T-cell (primary cell): ENCODE data around the gene HGFAC. TPM values are rescaled to one million over a fixed set of nuclear protein-coding genes. Genes with fewer than 3 reads are reported as not detected.

Experiments used
- ATAC-seq, 4 experiments: fragments of 200-7000 bp in 3 of 4; fragments of 150-1000 bp in 1 of 4; cut with Tn5 transposase; replicated peaks in 1 of 4; 1 replicate in 3 of 4; 2 replicates in 1 of 4; pipeline ENCODE4 v1.10.0; 2021; ENCODE audit warnings: moderate library complexity in 3 of 4, mild to moderate bottlenecking in 2 of 4, moderate number of reproducible peaks in 1 of 4
- CTCF ChIA-PET, 2 donors: fragments of 300-600 bp; sonication (Branson Sonifier 250); formaldehyde crosslinking; loops; one replicate each; lab custom pipeline; 2022; ENCODE audit warnings: antibody characterized with exemption in 2 of 2; lab: Charles Lee
- POLR2A ChIA-PET, 2 donors: fragments of 300-600 bp; sonication (Branson Sonifier 250); formaldehyde crosslinking; loops; one replicate each; lab custom pipeline; 2022; ENCODE audit warnings: antibody characterized with exemption in 2 of 2; lab: Charles Lee
- DNase-seq, 35 experiments: peaks; one replicate each; pipeline versions ENCODE4 v3.0.0 to v3.0.0-alpha.2; 2013 to 2023
- H3K27ac ChIP-seq: one replicate; pipeline ENCODE4 v1.5.1; 2013; ENCODE audit warnings: low read length
- H3K27me3 ChIP-seq, 2 experiments: replicated peaks in 1 of 2; 1 replicate in 1 of 2; 2 replicates in 1 of 2; pipeline versions ENCODE4 v1.6.1 to v1.7.0; 2013; ENCODE audit warnings: low read length in 1 of 2, mixed read lengths in 1 of 2; ENCODE audit not compliant: control insufficient read depth in 2 of 2, insufficient read depth in 2 of 2; ENCODE audit errors: extremely low read depth in 1 of 2
- H3K36me3 ChIP-seq, 2 donors: 1 replicate in 1 of 2; 2 replicates in 1 of 2; pipeline versions ENCODE4 v1.6.1 to v1.7.0; 2013; ENCODE audit warnings: low read length in 1 of 2; ENCODE audit not compliant: control insufficient read depth in 2 of 2, insufficient read depth in 1 of 2; ENCODE audit errors: extremely low read depth in 1 of 2
- H3K4me1 ChIP-seq, 2 experiments: 1 replicate in 1 of 2; 2 replicates in 1 of 2; pipeline versions ENCODE4 v1.6.1 to v1.7.0; 2013; ENCODE audit warnings: low read length in 2 of 2, mixed read lengths in 1 of 2; ENCODE audit not compliant: insufficient read depth in 2 of 2, control insufficient read depth in 1 of 2; ENCODE audit errors: extremely low read depth in 1 of 2
- H3K4me3 ChIP-seq, 2 donors: 1 replicate in 1 of 2; 2 replicates in 1 of 2; pipeline versions ENCODE4 v1.5.1 to v1.7.0; 2013; ENCODE audit warnings: mild to moderate bottlenecking in 2 of 2, low read length in 1 of 2, moderate library complexity in 1 of 2; ENCODE audit not compliant: control insufficient read depth in 1 of 2; ENCODE audit errors: extremely low read depth in 1 of 2
- H3K9me3 ChIP-seq: 2 replicates; pipeline ENCODE4 v1.7.0; 2013
- H3K27ac Mint-ChIP-seq, 2 donors: one replicate each; pipeline ENCODE4 v1.8.0; 2020 to 2021; ENCODE audit warnings: mild to moderate bottlenecking in 2 of 2, mixed read lengths in 2 of 2
- H3K27me3 Mint-ChIP-seq, 2 donors: one replicate each; pipeline ENCODE4 v1.8.0; 2021 to 2022; ENCODE audit warnings: mixed read lengths in 2 of 2
- H3K36me3 Mint-ChIP-seq: one replicate; pipeline ENCODE4 v1.8.0; 2021; ENCODE audit warnings: mixed read lengths
- H3K4me1 Mint-ChIP-seq, 3 donors: one replicate each; pipeline ENCODE4 v1.8.0; 2020 to 2022; ENCODE audit warnings: mixed read lengths in 3 of 3, mild to moderate bottlenecking in 1 of 3
- H3K4me3 Mint-ChIP-seq, 3 donors: one replicate each; pipeline ENCODE4 v1.8.0; 2020 to 2022; ENCODE audit warnings: mild to moderate bottlenecking in 3 of 3, mixed read lengths in 3 of 3, moderate library complexity in 3 of 3
- H3K9me3 Mint-ChIP-seq, 3 donors: one replicate each; pipeline ENCODE4 v1.8.0; 2020 to 2022; ENCODE audit warnings: mixed read lengths in 3 of 3
- WGBS: methylation state at CpG from one replicate; pipeline ENCODE4 v1.1.5; 2013; ENCODE audit warnings: missing lambda C conversion rate; ENCODE audit not compliant: insufficient coverage; 5-methylcytosine and 5-hydroxymethylcytosine counted together
- total RNA-seq, 35 experiments: library from RNA in 6 of 35; stranded (reverse) in 6 of 35; fragments of 120-200 nt in 1 of 35; gene quantifications; one replicate each; pipeline versions ENCODE4 v1.2.1 to v1.2.4 and lab custom pipeline; 2013 to 2026

Gene HGFAC
- total RNA-seq, 5 donors from 2014 or later (not counting 1 experiment from before 2014, with no cell fraction given) = 0.33 to 0.73 (median 0.70) TPM; not detected in 2

- peaks cover 2% of the 10 kb centered on the region for H3K9me3 ChIP-seq
- no peak overlapping the region for H3K4me3 ChIP-seq
- H3K27me3 ChIP-seq = peaks cover 0 to 50% of the 10 kb centered on the region in 2 experiments
- ATAC-seq (no peak), DNase-seq (no peak)
- Mint-ChIP-seq H3K27ac (no peak overlapping the region), H3K4me1 (no peaks in the 10 kb centered on the region), H3K9me3 (peaks cover 0 to 3% (median 0%) of the 10 kb centered on the region in 3 donors), H3K27me3 (peaks cover 14 to 35% of the 10 kb centered on the region in 2 donors), H3K4me3 (peak overlapping the region in 1 of 3 donors; percentile 67), H3K36me3 (no peaks in the 10 kb centered on the region)
- WGBS = 40% methylated on average over 41 of the region's 43 CpGs
- ChIA-PET POLR2A (no interaction called here), CTCF (no interaction called here)
- H3K4me1 ChIP-seq = peaks cover 0 to 6% of the 10 kb centered on the region in 2 experiments
- no peak overlapping the region for H3K27ac ChIP-seq
- no peaks in the 10 kb centered on the region for H3K36me3 ChIP-seq
These were observed 22.0 kb downstream of the HGFAC start for GRCh38 chr4:3463556-3464348.

GRCh38 chr4:3464349-3464905, 22.7 kb downstream of the HGFAC start:
- Mint-ChIP-seq H3K4me3 (peak overlapping the region in 1 of 3 donors; percentile 37), H3K27ac (no peak overlapping the region)
- POLR2A ChIA-PET = no interaction called here

GRCh38 chr4:3464911-3465697, 23.3 kb downstream of the HGFAC start:
- H3K4me3 ChIP-seq = no peak overlapping the region
- WGBS = 88% methylated on average over 17 of the region's 21 CpGs
- H3K4me1 ChIP-seq = peaks cover 0 to 6% of the 10 kb centered on the region in 2 experiments
- no peak for ATAC-seq
- peaks cover 0 to 50% of the 10 kb centered on the region in 2 experiments for H3K27me3 ChIP-seq
- ChIA-PET POLR2A (no interaction called here), CTCF (no interaction called here)
- Mint-ChIP-seq H3K9me3 (peaks cover 0 to 1% (median 0%) of the 10 kb centered on the region in 3 donors), H3K27ac (no peak overlapping the region), H3K4me1 (no peaks in the 10 kb centered on the region), H3K4me3 (peak overlapping the region in 1 of 3 donors; percentile 37), H3K36me3 (no peaks in the 10 kb centered on the region), H3K27me3 (peaks cover 13 to 30% of the 10 kb centered on the region in 2 donors)
- H3K27ac ChIP-seq = no peak overlapping the region
- H3K36me3 ChIP-seq = no peaks in the 10 kb centered on the region
- no peak for DNase-seq
- H3K9me3 ChIP-seq = peaks cover 2% of the 10 kb centered on the region

More at GRCh38 chr4:3464349-3464905, 22.7 kb downstream of the HGFAC start:
- H3K9me3 ChIP-seq = peaks cover 2% of the 10 kb centered on the region
- peaks cover 0 to 6% of the 10 kb centered on the region in 2 experiments for H3K4me1 ChIP-seq
- CTCF ChIA-PET = no interaction called here
- no peaks in the 10 kb centered on the region for H3K4me1 Mint-ChIP-seq
- WGBS = 86% methylated on average over 10 of the region's 15 CpGs
- no peak for DNase-seq
- H3K27me3 ChIP-seq = peaks cover 0 to 50% of the 10 kb centered on the region in 2 experiments
- no peak overlapping the region for H3K27ac ChIP-seq
- H3K4me3 ChIP-seq = no peak overlapping the region
- H3K9me3 Mint-ChIP-seq = peaks cover 0 to 3% (median 0%) of the 10 kb centered on the region in 3 donors
- no peaks in the 10 kb centered on the region for H3K36me3 Mint-ChIP-seq
- H3K27me3 Mint-ChIP-seq = peaks cover 14 to 35% of the 10 kb centered on the region in 2 donors
- ATAC-seq = no peak
- H3K36me3 ChIP-seq = no peaks in the 10 kb centered on the region

GRCh38 chr4:3465698-3466671, 24.2 kb downstream of the HGFAC start:
- peaks cover 11 to 26% of the 10 kb centered on the region in 2 donors for H3K27me3 Mint-ChIP-seq
- no peak overlapping the region for H3K4me3 ChIP-seq
- H3K9me3 Mint-ChIP-seq = no peaks in the 10 kb centered on the region
- POLR2A ChIA-PET = no interaction called here
- no peak overlapping the region for H3K27ac ChIP-seq
- H3K27ac Mint-ChIP-seq = no peak overlapping the region
- H3K4me1 ChIP-seq = peaks cover 0 to 6% of the 10 kb centered on the region in 2 experiments
- H3K36me3 ChIP-seq = no peaks in the 10 kb centered on the region
- ATAC-seq = no peak
- DNase-seq = no peak
- no peaks in the 10 kb centered on the region for H3K4me1 Mint-ChIP-seq
- H3K9me3 ChIP-seq = no peaks in the 10 kb centered on the region
- CTCF ChIA-PET = no interaction called here
- peaks cover 0 to 47% of the 10 kb centered on the region in 2 experiments for H3K27me3 ChIP-seq
- H3K4me3 Mint-ChIP-seq = no peak overlapping the region
- no peaks in the 10 kb centered on the region for H3K36me3 Mint-ChIP-seq
- 79% methylated on average over 28 of the region's 41 CpGs for WGBS

GRCh38 chr4:3466691-3467600, 25.2 kb downstream of the HGFAC start:
- H3K27me3 ChIP-seq = peaks cover 0 to 43% of the 10 kb centered on the region in 2 experiments
- H3K27ac ChIP-seq = no peak overlapping the region
- no peaks in the 10 kb centered on the region for H3K4me1 Mint-ChIP-seq

More at GRCh38 chr4:3466691-3467600, 25.2 kb downstream of the HGFAC start:
- POLR2A ChIA-PET = no interaction called here
- CTCF ChIA-PET = no interaction called here
- H3K4me3 ChIP-seq = no peak overlapping the region
- H3K9me3 ChIP-seq = no peaks in the 10 kb centered on the region
- H3K27ac Mint-ChIP-seq = no peak overlapping the region
- no peaks in the 10 kb centered on the region for H3K36me3 ChIP-seq
- no peak for ATAC-seq
- H3K27me3 Mint-ChIP-seq = peaks cover 11 to 24% of the 10 kb centered on the region in 2 donors
- peaks cover 0 to 6% of the 10 kb centered on the region in 2 experiments for H3K4me1 ChIP-seq
- no peak overlapping the region for H3K4me3 Mint-ChIP-seq
- no peak for DNase-seq
- no peaks in the 10 kb centered on the region for H3K9me3 Mint-ChIP-seq
- 90% methylated on average over 24 of the region's 40 CpGs for WGBS
- H3K36me3 Mint-ChIP-seq = no peaks in the 10 kb centered on the region
